Sigmoid colon (tissue), 4 donors: ENCODE data around the gene RAD23B.

ENCODE experiments used
- EP300 ChIP-seq, 4 donors: sonication (generic); formaldehyde crosslinking; IDR thresholded peaks; one replicate each; pipeline ENCODE4 v1.6.1; 2017; ENCODE audit warnings: antibody characterized with exemption in 4 of 4
- POLR2A ChIP-seq, 2 donors: fragments of 450-650 bp; IDR thresholded peaks; one replicate each; pipeline ENCODE4 v1.6.1; 2016; ENCODE audit warnings: antibody characterized with exemption in 2 of 2, mild to moderate bottlenecking in 2 of 2, moderate library complexity in 2 of 2
- POLR2AphosphoS5 ChIP-seq, 4 donors: sonication (generic); formaldehyde crosslinking; IDR thresholded peaks; one replicate each; pipeline ENCODE4 v1.6.1; 2017; ENCODE audit warnings: antibody characterized with exemption in 4 of 4
- TF ChIP-seq, protein P1 (sequence below), 4 experiments: fragments of 450-650 bp in 3 of 4; fragments of 200-600 bp in 1 of 4; IDR thresholded peaks; one replicate each; pipeline ENCODE4 v1.5.1; 2016 to 2019; ENCODE audit warnings: antibody characterized with exemption in 4 of 4, mild to moderate bottlenecking in 3 of 4, moderate library complexity in 2 of 4

DNA sequence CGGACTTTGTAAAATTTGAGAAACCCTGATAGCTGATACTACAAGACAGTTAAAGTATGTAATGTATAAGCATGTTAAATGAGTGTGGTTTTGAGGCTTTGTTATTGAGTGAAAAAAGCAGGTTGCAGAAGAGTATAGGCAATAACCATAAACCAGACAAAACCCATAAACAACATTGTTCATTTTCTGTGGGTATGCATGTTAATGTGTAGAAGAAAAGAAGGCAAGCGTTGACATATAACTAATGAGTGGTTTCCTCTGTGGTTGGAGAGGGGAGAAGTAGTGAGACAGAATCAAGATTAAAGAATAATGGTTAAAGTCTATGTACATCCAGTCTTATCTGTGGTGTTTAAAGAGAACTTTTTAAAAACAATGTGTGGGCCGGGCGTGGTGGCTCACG is 26.2 kb downstream of the RAD23B start:
- TF ChIP-seq, protein P1, sequence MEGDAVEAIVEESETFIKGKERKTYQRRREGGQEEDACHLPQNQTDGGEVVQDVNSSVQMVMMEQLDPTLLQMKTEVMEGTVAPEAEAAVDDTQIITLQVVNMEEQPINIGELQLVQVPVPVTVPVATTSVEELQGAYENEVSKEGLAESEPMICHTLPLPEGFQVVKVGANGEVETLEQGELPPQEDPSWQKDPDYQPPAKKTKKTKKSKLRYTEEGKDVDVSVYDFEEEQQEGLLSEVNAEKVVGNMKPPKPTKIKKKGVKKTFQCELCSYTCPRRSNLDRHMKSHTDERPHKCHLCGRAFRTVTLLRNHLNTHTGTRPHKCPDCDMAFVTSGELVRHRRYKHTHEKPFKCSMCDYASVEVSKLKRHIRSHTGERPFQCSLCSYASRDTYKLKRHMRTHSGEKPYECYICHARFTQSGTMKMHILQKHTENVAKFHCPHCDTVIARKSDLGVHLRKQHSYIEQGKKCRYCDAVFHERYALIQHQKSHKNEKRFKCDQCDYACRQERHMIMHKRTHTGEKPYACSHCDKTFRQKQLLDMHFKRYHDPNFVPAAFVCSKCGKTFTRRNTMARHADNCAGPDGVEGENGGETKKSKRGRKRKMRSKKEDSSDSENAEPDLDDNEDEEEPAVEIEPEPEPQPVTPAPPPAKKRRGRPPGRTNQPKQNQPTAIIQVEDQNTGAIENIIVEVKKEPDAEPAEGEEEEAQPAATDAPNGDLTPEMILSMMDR (IDR thresholded peaks at IDR 0.05), result no peak
- TF ChIP-seq POLR2AphosphoS5 (IDR thresholded peaks at IDR 0.05) (no peak), POLR2A (IDR thresholded peaks at IDR 0.05) (no peak), EP300 (IDR thresholded peaks at IDR 0.05) (no peak)
